ENCODE results near the gene TOP1.

Gene TOP1

GRCh38 chr20:41148942-41149341 is 120.3 kb downstream of the TOP1 start:
- no peak for DNase-seq

GRCh38 chr20:41150664-41151063 is 122.0 kb downstream of the TOP1 start:
- no peak for DNase-seq

GRCh38 chr20:41151134-41151869 is 122.7 kb downstream of the TOP1 start:
- DNase-seq = no peak

- DNase-seq = no peak
These were observed 123.6 kb downstream of the TOP1 start for GRCh38 chr20:41152108-41152757.

- DNase-seq = no peak
These were observed 126.0 kb downstream of the TOP1 start for GRCh38 chr20:41154436-41155176.

- DNase-seq = no peak
These were observed 126.6 kb downstream of the TOP1 start for GRCh38 chr20:41155261-41155660.

- DNase-seq = no peak
These were observed 129.5 kb downstream of the TOP1 start for GRCh38 chr20:41158082-41158625.

GRCh38 chr20:41159547-41159946 is 130.9 kb downstream of the TOP1 start:
- DNase-seq = no peak

- DNase-seq = no peak
These were observed 132.1 kb downstream of the TOP1 start for GRCh38 chr20:41160686-41161085.

GRCh38 chr20:41161886-41162285 is 133.3 kb downstream of the TOP1 start:
- no peak for DNase-seq

GRCh38 chr20:41162396-41162795 is 133.8 kb downstream of the TOP1 start:
- no peak for DNase-seq

GRCh38 chr20:41163821-41164220 is 135.2 kb downstream of the TOP1 start:
- no peak for DNase-seq

GRCh38 chr20:41165001-41165882 is 136.6 kb downstream of the TOP1 start:
- DNase-seq = no peak

- DNase-seq = no peak
These were observed 137.8 kb downstream of the TOP1 start for GRCh38 chr20:41166201-41167117.

GRCh38 chr20:41167118-41167470 is 138.5 kb downstream of the TOP1 start:
- no peak for DNase-seq

GRCh38 chr20:41167481-41168253 is 139.0 kb downstream of the TOP1 start:
- DNase-seq = no peak

GRCh38 chr20:41168281-41169161 is 139.9 kb downstream of the TOP1 start:
- DNase-seq = no peak

GRCh38 chr20:41169162-41169690 is 140.6 kb downstream of the TOP1 start:
- DNase-seq = no peak

GRCh38 chr20:41169791-41170351 is 141.2 kb downstream of the TOP1 start:
- no peak for DNase-seq
